ENCODE results near the gene DOCK1. TPM values are rescaled to one million over a fixed set of nuclear protein-coding genes. Genes with fewer than 3 reads are reported as not detected.

DOCK1 gene
- total RNA-seq, 2 donors from 2014 or later, result 46.4 to 49.0 TPM

DNA sequence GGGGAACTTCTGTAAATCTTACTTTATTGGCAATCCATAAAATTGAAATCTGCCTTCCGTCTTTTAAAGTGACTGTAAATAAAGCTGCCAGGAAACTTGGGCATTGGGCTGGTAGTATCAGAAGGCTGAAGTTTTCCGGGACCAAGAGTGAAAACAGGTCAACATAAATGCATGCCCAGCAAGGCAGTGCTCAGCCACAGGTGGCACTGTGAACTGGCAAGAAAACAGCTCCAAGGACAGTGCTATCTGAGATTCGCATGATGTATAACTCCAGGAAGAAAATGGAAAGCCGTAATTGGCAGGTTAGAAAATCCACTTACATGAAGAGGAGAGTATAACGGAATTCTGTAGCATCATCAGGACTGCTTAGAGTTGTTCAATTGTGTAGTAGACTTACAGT is 293.1 kb downstream of the DOCK1 start:
- H3K4me1 ChIP-seq, result no peaks in the 10 kb centered on the region
- no peak overlapping the region for H3K4me3 ChIP-seq
- H3K9me3 ChIP-seq, result no peaks in the 10 kb centered on the region
- H3K36me3 ChIP-seq, result no peaks in the 10 kb centered on the region
- peaks cover 19% of the 10 kb centered on the region for H3K27me3 ChIP-seq
- no peak for DNase-seq
- H3K9ac ChIP-seq (ENCODE audit: low read depth in 2 of 2, low read length in 2 of 2), result no peak overlapping the region
- no peak overlapping the region for H3K27ac ChIP-seq
- intact Hi-C loops (cut with DNase I), result no loop called here
- no peak for TF ChIP-seq CTCF (IDR thresholded peaks at IDR 0.05)

DNA sequence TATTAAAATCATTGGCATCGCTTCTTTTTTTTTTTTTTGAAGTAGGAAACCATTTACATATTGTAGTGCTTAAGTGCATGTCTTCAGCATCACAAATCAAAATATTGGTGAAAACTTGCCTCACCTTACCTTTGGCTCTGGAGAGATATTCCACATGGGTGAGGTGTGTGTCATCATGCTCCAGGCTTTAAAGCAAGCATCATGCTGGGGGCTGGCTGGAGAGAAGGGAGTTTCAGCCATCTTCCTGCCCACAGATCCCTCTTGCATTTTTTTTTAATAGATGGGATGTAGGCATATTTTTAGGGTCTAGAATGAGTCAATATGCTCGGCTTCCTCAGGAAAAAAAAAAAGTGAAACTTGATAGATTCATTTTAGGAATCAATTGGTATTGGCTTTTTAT is 293.5 kb downstream of the DOCK1 start:
- intact Hi-C loops (cut with DNase I), result no loop called here

GRCh38 chr10:127200646-127201045 is 295.4 kb downstream of the DOCK1 start:
- no peak overlapping the region for H3K9ac ChIP-seq (ENCODE audit: low read depth in 2 of 2, low read length in 2 of 2)
- DNase-seq, result no peak
- TF ChIP-seq CTCF (IDR thresholded peaks at IDR 0.05), result no peak
- intact Hi-C loops (cut with DNase I), result no loop called here
- H3K36me3 ChIP-seq, result no peaks in the 10 kb centered on the region
- H3K27me3 ChIP-seq, result peaks cover 3% of the 10 kb centered on the region
- H3K27ac ChIP-seq, result no peak overlapping the region
- H3K4me3 ChIP-seq, result no peak overlapping the region
- no peaks in the 10 kb centered on the region for H3K4me1 ChIP-seq
- H3K9me3 ChIP-seq, result no peaks in the 10 kb centered on the region

More for the DNA sequence above, 293.5 kb downstream of the DOCK1 start:
- H3K27ac ChIP-seq, result no peak overlapping the region
- H3K4me1 ChIP-seq, result no peaks in the 10 kb centered on the region
- H3K9ac ChIP-seq (ENCODE audit: low read depth in 2 of 2, low read length in 2 of 2), result no peak overlapping the region
- DNase-seq, result no peak
- no peak overlapping the region for H3K4me3 ChIP-seq
- no peaks in the 10 kb centered on the region for H3K36me3 ChIP-seq
- no peak for TF ChIP-seq CTCF (IDR thresholded peaks at IDR 0.05)
- H3K9me3 ChIP-seq, result no peaks in the 10 kb centered on the region
- peaks cover 15% of the 10 kb centered on the region for H3K27me3 ChIP-seq

DNA sequence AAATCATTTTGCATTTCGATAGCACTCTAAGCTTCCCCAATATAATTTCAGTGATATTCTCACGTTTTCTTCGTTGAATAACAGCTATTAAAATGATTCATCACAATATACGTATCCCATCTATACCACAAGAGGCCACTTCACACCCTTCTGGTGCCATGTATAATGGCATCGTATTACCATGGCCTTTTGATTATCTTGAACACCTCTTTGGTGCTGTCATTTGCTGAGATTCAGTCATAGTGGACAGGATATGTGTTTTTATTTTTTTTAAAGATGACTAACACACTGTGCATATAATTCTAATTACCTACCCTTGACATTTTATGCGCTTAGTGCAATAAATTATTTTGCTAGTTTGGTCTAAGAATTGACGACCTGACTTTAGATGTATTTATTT is 297.8 kb downstream of the DOCK1 start:
- intact Hi-C loops (cut with DNase I), result no loop called here
- H3K27ac ChIP-seq, result no peak overlapping the region
- DNase-seq, result no peak
- H3K36me3 ChIP-seq, result no peaks in the 10 kb centered on the region
- no peak for TF ChIP-seq CTCF (IDR thresholded peaks at IDR 0.05)
- no peaks in the 10 kb centered on the region for H3K27me3 ChIP-seq
- H3K9me3 ChIP-seq, result no peaks in the 10 kb centered on the region
- H3K9ac ChIP-seq (ENCODE audit: low read depth in 2 of 2, low read length in 2 of 2), result no peak overlapping the region
- H3K4me1 ChIP-seq, result no peaks in the 10 kb centered on the region
- H3K4me3 ChIP-seq, result no peak overlapping the region

- Histone ChIP-seq H3K27me3 (no peaks in the 10 kb centered on the region), H3K4me3 (no peak overlapping the region), H3K9me3 (no peaks in the 10 kb centered on the region), H3K9ac (ENCODE audit: low read depth in 2 of 2, low read length in 2 of 2) (no peak overlapping the region), H3K36me3 (no peaks in the 10 kb centered on the region), H3K27ac (no peak overlapping the region), H3K4me1 (no peaks in the 10 kb centered on the region)
- intact Hi-C loops (cut with DNase I), result no loop called here
- no peak for DNase-seq
- TF ChIP-seq CTCF (IDR thresholded peaks at IDR 0.05), result no peak
Observed at GRCh38 chr10:127207081-127207480, 301.9 kb downstream of the DOCK1 start.

Measured in colonic mucosa (tissue), 4 donors.